IMR-90 (cell line): ENCODE data around the gene DHDDS. TPM values are rescaled to one million over a fixed set of nuclear protein-coding genes. Genes with fewer than 3 reads are reported as not detected.

Source experiments
- ATAC-seq: fragments of 200-7000 bp; cut with Tn5 transposase; 2 replicates; pipeline ENCODE4 v1.9.1; 2020; ENCODE audit warnings: low read depth, mild to moderate bottlenecking, moderate library complexity
- BruUV-seq: library from RNA; stranded (reverse); fragments of 400-500 nt; replicated peaks from 2 replicates; lab custom pipeline; 2021; lab: Mats Ljungman, UMichigan
- CTCF ChIA-PET: fragments of 300-600 bp; formaldehyde crosslinking; extraction: SDS; loops from one replicate; lab custom pipeline; 2021; ENCODE audit warnings: antibody characterized with exemption; lab: Yijun Ruan, JAX
- POLR2A ChIA-PET: fragments of 300-600 bp; sonication (Branson Sonifier 250); formaldehyde crosslinking; loops from one replicate; lab custom pipeline; 2022; ENCODE audit warnings: antibody characterized with exemption; ENCODE audit not compliant: unreplicated experiment; lab: Charles Lee
- DNase-seq: peaks from one replicate; pipeline ENCODE4 v3.0.0; 2013
- H2AFZ ChIP-seq: replicated peaks from 2 replicates; pipeline ENCODE3; 2013; ENCODE audit warnings: low read length, mild to moderate bottlenecking; ENCODE audit not compliant: poor library complexity
- H2AK5ac ChIP-seq: 2 replicates; pipeline ENCODE4 v1.6.1; 2013; ENCODE audit warnings: low read depth, low read length, inconsistent platforms
- H2AK9ac ChIP-seq: replicated peaks from 2 replicates; pipeline ENCODE3; 2013; ENCODE audit warnings: mild to moderate bottlenecking, low read depth, low read length, moderate library complexity; ENCODE audit not compliant: poor library complexity
- H2BK120ac ChIP-seq: 2 replicates; pipeline ENCODE4 v1.6.1; 2013; ENCODE audit warnings: low read depth, low read length, inconsistent platforms
- H2BK15ac ChIP-seq: 3 replicates; pipeline ENCODE4 v1.6.1; 2013; ENCODE audit warnings: low read depth, low read length, inconsistent platforms
- H2BK20ac ChIP-seq: 2 replicates; pipeline ENCODE4 v1.6.1; 2013; ENCODE audit warnings: low read depth, mild to moderate bottlenecking, inconsistent platforms, low read length, moderate library complexity
- H2BK5ac ChIP-seq: 2 replicates; pipeline ENCODE4 v1.6.1; 2013; ENCODE audit warnings: mild to moderate bottlenecking, low read depth, low read length, inconsistent platforms; ENCODE audit not compliant: poor library complexity, severe bottlenecking
- H3K14ac ChIP-seq: replicated peaks from 2 replicates; pipeline ENCODE4 v1.6.1; 2013; ENCODE audit warnings: low read depth, low read length, inconsistent platforms
- H3K18ac ChIP-seq: 2 replicates; pipeline ENCODE4 v1.6.1; 2013; ENCODE audit warnings: low read depth, low read length, control low read depth
- H3K23ac ChIP-seq: 2 replicates; pipeline ENCODE4 v1.6.1; 2013; ENCODE audit warnings: low read depth, low read length, inconsistent platforms
- H3K27ac ChIP-seq: 2 replicates; pipeline ENCODE4 v1.5.1; 2013; ENCODE audit warnings: mild to moderate bottlenecking, control low read depth, low read length; ENCODE audit not compliant: insufficient read depth
- H3K27me3 ChIP-seq: 2 replicates; pipeline ENCODE4 v1.6.1; 2013; ENCODE audit warnings: low read length; ENCODE audit not compliant: control insufficient read depth, insufficient read depth
- H3K36me3 ChIP-seq: 2 replicates; pipeline ENCODE4 v1.6.1; 2013; ENCODE audit warnings: low read length, mixed read lengths; ENCODE audit not compliant: control insufficient read depth, insufficient read depth
- H3K4ac ChIP-seq: 2 replicates; pipeline ENCODE4 v1.6.1; 2013; ENCODE audit warnings: low read depth, low read length, inconsistent platforms
- H3K4me1 ChIP-seq: 2 replicates; pipeline ENCODE4 v1.6.1; 2013; ENCODE audit warnings: low read length, mixed read lengths; ENCODE audit not compliant: control insufficient read depth, insufficient read depth
- H3K4me2 ChIP-seq: 2 replicates; pipeline ENCODE4 v1.6.1; 2013; ENCODE audit warnings: low read depth, mild to moderate bottlenecking, control low read depth, low read length, moderate library complexity
- H3K4me3 ChIP-seq: 2 replicates; pipeline ENCODE4 v1.5.1; 2013; ENCODE audit warnings: low read depth, mild to moderate bottlenecking, control low read depth, low read length, moderate library complexity; ENCODE audit not compliant: insufficient read depth
- H3K56ac ChIP-seq: 2 replicates; pipeline ENCODE4 v1.6.1; 2013; ENCODE audit warnings: low read length, inconsistent platforms; ENCODE audit not compliant: insufficient read depth; ENCODE audit errors: extremely low read depth
- H3K79me1 ChIP-seq, 2 experiments: 2 replicates each; pipeline ENCODE4 v1.6.1; 2013; ENCODE audit warnings: low read length in 2 of 2, inconsistent platforms in 1 of 2, low read depth in 1 of 2
- H3K9ac ChIP-seq: 2 replicates; pipeline ENCODE4 v1.6.1; 2013; ENCODE audit warnings: low read depth, low read length, control low read depth
- H3K9me1 ChIP-seq: 2 replicates; pipeline ENCODE4 v1.6.1; 2013; ENCODE audit warnings: low read length, inconsistent platforms; ENCODE audit not compliant: insufficient read depth
- H3K9me3 ChIP-seq: 2 replicates; pipeline ENCODE4 v1.6.1; 2013; ENCODE audit warnings: low read length; ENCODE audit not compliant: control insufficient read depth, insufficient read depth
- H4K20me1 ChIP-seq: 2 replicates; pipeline ENCODE4 v1.6.1; 2013; ENCODE audit warnings: low read length, inconsistent platforms; ENCODE audit not compliant: insufficient read depth
- H4K5ac ChIP-seq: 2 replicates; pipeline ENCODE4 v1.6.1; 2013; ENCODE audit warnings: mild to moderate bottlenecking, low read depth, low read length, control low read depth
- H4K8ac ChIP-seq, 2 experiments: 2 replicates each; pipeline ENCODE4 v1.6.1; 2013; ENCODE audit warnings: low read depth in 2 of 2, low read length in 2 of 2, control low read depth in 1 of 2, inconsistent platforms in 1 of 2
- H4K91ac ChIP-seq: 2 replicates; pipeline ENCODE4 v1.6.1; 2013; ENCODE audit warnings: low read depth, low read length, inconsistent platforms; ENCODE audit not compliant: insufficient read depth
- BHLHE40 ChIP-seq: fragments of 150-350 bp; IDR thresholded peaks from 2 replicates; pipeline ENCODE4 v1.6.1; 2016; ENCODE audit warnings: mild to moderate bottlenecking, low read depth, low read length
- FOS ChIP-seq: fragments of 150-350 bp; IDR thresholded peaks from 2 replicates; pipeline ENCODE4 v1.6.1; 2016; ENCODE audit warnings: low read depth, low read length
- MAFK ChIP-seq: IDR thresholded peaks from 2 replicates; pipeline ENCODE4 v1.6.1; 2012; ENCODE audit warnings: low read depth, low read length, improper control_type of control experiment
- MAZ ChIP-seq: IDR thresholded peaks from 2 replicates; pipeline ENCODE4 v1.6.1; 2012; ENCODE audit warnings: low read depth, mild to moderate bottlenecking, low read length, improper control_type of control experiment, moderate library complexity, borderline replicate concordance
- RAD21 ChIP-seq: IDR thresholded peaks from 2 replicates; pipeline ENCODE4 v1.6.1; 2012; ENCODE audit warnings: low read length, improper control_type of control experiment
- RFX5 ChIP-seq: IDR thresholded peaks from 2 replicates; pipeline ENCODE4 v1.8.0; 2012; ENCODE audit warnings: low read depth, mild to moderate bottlenecking, low read length, moderate library complexity
- SMC3 ChIP-seq: fragments of 150-350 bp; IDR thresholded peaks from 2 replicates; pipeline ENCODE4 v1.6.1; 2016; ENCODE audit warnings: low read depth, mild to moderate bottlenecking, antibody characterized with exemption, low read length, moderate library complexity
- WGBS, 2 experiments: methylation state at CpG; one replicate each; pipeline versions ENCODE4 v1.1.5 to v1.1.7; 2013; ENCODE audit warnings: missing lambda C conversion rate in 2 of 2; ENCODE audit not compliant: insufficient read length in 1 of 2; ENCODE audit errors: extremely low coverage in 2 of 2; 5-methylcytosine and 5-hydroxymethylcytosine counted together
- dilution Hi-C: fragments of 300-500 bp; cut with HindIII; formaldehyde crosslinking; loops from one replicate; pipeline ENCODE4 v1.14.3; 2018; ENCODE audit warnings: low sequenced_read_pairs; ENCODE audit not compliant: unreplicated experiment
- in situ Hi-C: fragments of 300-500 bp; cut with MboI; formaldehyde crosslinking; loops from 3 replicates; pipeline ENCODE4 v1.14.3; 2019; ENCODE audit warnings: low sequenced_read_pairs, inconsistent platforms, mixed read lengths
- intact Hi-C: fragments of 100-400 bp; cut with micrococcal nuclease; formaldehyde crosslinking; loops from 2 replicates; pipeline ENCODE4 v1.10.0; 2022
- polyA plus RNA-seq, 3 experiments: library from polyadenylated mRNA; depleted of rRNA; stranded (reverse); fragments of >200 nt; gene quantifications; 2 replicates each; pipeline ENCODE4 v1.2.3, GENCODE V29; 2012; ENCODE audit warnings: low replicate concordance in 1 of 3
- total RNA-seq: library from RNA; depleted of rRNA; stranded (reverse); fragments of >200 nt; gene quantifications from 2 replicates; pipeline ENCODE4 v1.2.3, GENCODE V29; 2012
- TF ChIP-seq, protein P1 (sequence below): fragments of 150-350 bp; IDR thresholded peaks from 2 replicates; pipeline ENCODE4 v1.6.1; 2017; ENCODE audit warnings: mild to moderate bottlenecking, antibody characterized with exemption, low read length, low read depth
- TF ChIP-seq, protein P2 (sequence below): fragments of 150-350 bp; IDR thresholded peaks from 2 replicates; pipeline ENCODE4 v1.6.1; 2016; ENCODE audit warnings: low read depth, mild to moderate bottlenecking, low read length, moderate library complexity, borderline replicate concordance

DHDDS gene
- total and polyA plus RNA-seq, 2 of the 4 experiments (the other 2 are of a cell fraction) = 49.3 to 67.7 TPM

DNA sequence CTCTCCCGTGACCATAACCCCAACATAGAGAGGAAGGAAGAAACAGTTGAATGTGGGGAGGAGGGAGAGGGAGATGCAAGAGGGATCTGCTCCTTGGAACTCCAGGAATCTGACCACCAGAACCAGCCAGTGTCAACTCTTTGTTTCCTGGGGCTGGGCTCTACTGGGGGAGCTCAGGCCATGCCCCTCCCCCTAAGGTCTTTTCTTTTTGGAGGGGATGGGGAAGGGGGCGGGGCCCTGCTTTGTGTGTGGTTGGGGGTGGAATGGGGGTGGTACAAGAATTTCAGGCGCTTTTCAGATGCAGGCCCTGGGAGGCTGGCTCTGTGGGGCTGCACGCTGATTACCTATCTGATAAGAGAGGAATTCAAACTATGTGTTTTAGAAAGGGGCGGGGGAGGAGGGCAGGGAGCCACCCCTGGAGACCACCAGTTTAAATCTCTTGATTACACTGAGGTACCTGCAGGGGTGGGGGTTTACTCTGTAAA lies 13.2 kb upstream of the DHDDS start:
- H3K36me3 ChIP-seq = no peaks in the 10 kb centered on the region
- H3K4me3 ChIP-seq = no peak overlapping the region
- no peak overlapping the region for H3K27ac ChIP-seq
- ChIA-PET CTCF (no interaction called here), POLR2A (no interaction called here)
- DNase-seq (no peak), ATAC-seq (no peak)
- no peak overlapping the region for H3K9ac ChIP-seq
- H2BK20ac ChIP-seq = no peak overlapping the region
- no peaks in the 10 kb centered on the region for H3K4me1 ChIP-seq
- peaks cover 54% of the 10 kb centered on the region for H3K27me3 ChIP-seq
- no peak overlapping the region for H2AK9ac ChIP-seq
- H3K4ac ChIP-seq = no peak overlapping the region
- H2BK120ac ChIP-seq = no peak overlapping the region
- no peak overlapping the region for H2BK5ac ChIP-seq
- H3K56ac ChIP-seq = no peak overlapping the region
- H4K91ac ChIP-seq = no peak overlapping the region
- no peaks in the 10 kb centered on the region for H3K9me3 ChIP-seq
- no peak overlapping the region for H4K5ac ChIP-seq
- no peaks in the 10 kb centered on the region for H3K79me1 ChIP-seq
- TF ChIP-seq MAZ (no peak), RFX5 (no peak), RAD21 (no peak), SMC3 (no peak), BHLHE40 (no peak), FOS (no peak), MAFK (no peak)
- TF ChIP-seq, protein P1, sequence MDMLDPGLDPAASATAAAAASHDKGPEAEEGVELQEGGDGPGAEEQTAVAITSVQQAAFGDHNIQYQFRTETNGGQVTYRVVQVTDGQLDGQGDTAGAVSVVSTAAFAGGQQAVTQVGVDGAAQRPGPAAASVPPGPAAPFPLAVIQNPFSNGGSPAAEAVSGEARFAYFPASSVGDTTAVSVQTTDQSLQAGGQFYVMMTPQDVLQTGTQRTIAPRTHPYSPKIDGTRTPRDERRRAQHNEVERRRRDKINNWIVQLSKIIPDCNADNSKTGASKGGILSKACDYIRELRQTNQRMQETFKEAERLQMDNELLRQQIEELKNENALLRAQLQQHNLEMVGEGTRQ = no peak
- TF ChIP-seq, protein P2, sequence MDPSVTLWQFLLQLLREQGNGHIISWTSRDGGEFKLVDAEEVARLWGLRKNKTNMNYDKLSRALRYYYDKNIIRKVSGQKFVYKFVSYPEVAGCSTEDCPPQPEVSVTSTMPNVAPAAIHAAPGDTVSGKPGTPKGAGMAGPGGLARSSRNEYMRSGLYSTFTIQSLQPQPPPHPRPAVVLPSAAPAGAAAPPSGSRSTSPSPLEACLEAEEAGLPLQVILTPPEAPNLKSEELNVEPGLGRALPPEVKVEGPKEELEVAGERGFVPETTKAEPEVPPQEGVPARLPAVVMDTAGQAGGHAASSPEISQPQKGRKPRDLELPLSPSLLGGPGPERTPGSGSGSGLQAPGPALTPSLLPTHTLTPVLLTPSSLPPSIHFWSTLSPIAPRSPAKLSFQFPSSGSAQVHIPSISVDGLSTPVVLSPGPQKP = no peak
- BruUV-seq = no TSS peak
- dilution Hi-C loops = no loop called here
- no peak overlapping the region for H2BK15ac ChIP-seq
- no peak overlapping the region for H3K23ac ChIP-seq
- H4K8ac ChIP-seq = no peak overlapping the region
- no peak overlapping the region for H2AFZ ChIP-seq
- H3K14ac ChIP-seq = no peak overlapping the region
- no peak overlapping the region for H2AK5ac ChIP-seq
- no peak overlapping the region for H3K4me2 ChIP-seq
- H4K20me1 ChIP-seq = no peaks in the 10 kb centered on the region
- 20% methylated on average over 1 of the region's 5 CpGs; no CpG with 5 or more reads in 1 of the 2 experiments for WGBS, 2 experiments
- intact Hi-C loops = no loop called here
- no peak overlapping the region for H3K18ac ChIP-seq
- in situ Hi-C loops = no loop called here
- H3K9me1 ChIP-seq = no peaks in the 10 kb centered on the region
